HL-60 (cell line): ENCODE data around the gene VILL.
A peak's percentile ranks its signal among the peaks of the same experiment; 100 is the strongest.

Source experiments
- DNase-seq, 2 experiments: peaks; one replicate each; pipeline ENCODE4 v3.0.0-alpha.2; 2010 to 2020; ENCODE audit warnings: low read depth in 1 of 2, low spot score in 1 of 2
- H3K27ac ChIP-seq: fragments of 250-450 bp; sonication (Bioruptor Pico); replicated peaks from 2 replicates; pipeline ENCODE4 v1.5.1; 2020; ENCODE audit warnings: mild to moderate bottlenecking, moderate library complexity
- H3K27me3 ChIP-seq: fragments of 250-450 bp; sonication (Bioruptor Pico); 2 replicates; pipeline ENCODE4 v1.5.1; 2021; ENCODE audit warnings: mild to moderate bottlenecking, moderate library complexity; ENCODE audit not compliant: insufficient read depth, poor library complexity, severe bottlenecking
- H3K4me3 ChIP-seq: replicated peaks from 2 replicates; pipeline ENCODE4 v1.5.1; 2011; ENCODE audit warnings: mild to moderate bottlenecking, control low read depth, low read length; ENCODE audit not compliant: insufficient read depth
- CTCF ChIP-seq: IDR thresholded peaks from one replicate; pipeline ENCODE4 v1.5.1; 2011; ENCODE audit warnings: low read length, control low read depth, inconsistent platforms; ENCODE audit not compliant: insufficient read depth
- GABPA ChIP-seq: IDR thresholded peaks from 2 replicates; pipeline ENCODE4 v1.6.1; 2012; ENCODE audit warnings: low read depth
- POLR2AphosphoS5 ChIP-seq: IDR thresholded peaks from 2 replicates; pipeline ENCODE4 v1.6.1; 2012; ENCODE audit warnings: low read depth
- REST ChIP-seq: IDR thresholded peaks from 2 replicates; pipeline ENCODE4 v1.6.1; 2012; ENCODE audit warnings: low read depth; ENCODE audit not compliant: insufficient replicate concordance
- SPI1 ChIP-seq: IDR thresholded peaks from 2 replicates; pipeline ENCODE4 v1.6.1; 2012; ENCODE audit warnings: low read depth, mild to moderate bottlenecking, borderline replicate concordance

The VILL gene

GRCh38 chr3:37973246-37974054 lies 17.1 kb upstream of the VILL start:
- no peak overlapping the region for H3K4me3 ChIP-seq
- DNase-seq, result no peak
- no peak overlapping the region for H3K27ac ChIP-seq
- H3K27me3 ChIP-seq, result no peaks in the 10 kb centered on the region
- TF ChIP-seq REST, result no peak
- TF ChIP-seq SPI1, result no peak
- no peak for TF ChIP-seq POLR2AphosphoS5
- no peak for TF ChIP-seq CTCF
- no peak for TF ChIP-seq GABPA

- Histone ChIP-seq H3K27me3 (no peaks in the 10 kb centered on the region), H3K27ac (no peak overlapping the region), H3K4me3 (no peak overlapping the region)
- no peak for TF ChIP-seq REST
- TF ChIP-seq SPI1, result no peak
- TF ChIP-seq CTCF, result peak; percentile 97
- DNase-seq, result peak; percentile 49 to 75
These were observed 16.2 kb upstream of the VILL start for GRCh38 chr3:37974121-37975083.

- Histone ChIP-seq H3K4me3 (no peak overlapping the region), H3K27ac (peak overlapping the region; percentile 70), H3K27me3 (no peaks in the 10 kb centered on the region)
- peak; percentile 87 to 92 for DNase-seq
- peak; percentile 20; the same call in 1 of the 2 replicates for TF ChIP-seq GABPA
- peak; percentile 75 for TF ChIP-seq SPI1
- TF ChIP-seq POLR2AphosphoS5, result no peak
These were observed 10.8 kb upstream of the VILL start for GRCh38 chr3:37979541-37980461.
